OCI-LY7 (cell line): ENCODE measurements around the gene CA10. TPM values are rescaled to one million over a fixed set of nuclear protein-coding genes. Genes with fewer than 3 reads are reported as not detected.

Experiments used
- BruUV-seq: library from RNA; stranded (reverse); fragments of 400-500 nt; replicated peaks from 2 replicates; lab custom pipeline; 2021; lab: Mats Ljungman, UMichigan
- CTCF ChIA-PET: fragments of 300-600 bp; sonication (Branson Sonifier 250); formaldehyde crosslinking; loops from one replicate; lab custom pipeline; 2022; ENCODE audit warnings: antibody characterized with exemption; ENCODE audit not compliant: unreplicated experiment; lab: Charles Lee
- POLR2A ChIA-PET: fragments of 300-600 bp; sonication (Branson Sonifier 250); formaldehyde crosslinking; loops from one replicate; lab custom pipeline; 2022; ENCODE audit warnings: antibody characterized with exemption; lab: Charles Lee
- DNase-seq: peaks from one replicate; pipeline ENCODE4 v3.0.0-alpha.2; 2015; ENCODE audit warnings: low spot score
- H2AFZ ChIP-seq: fragments of 200-600 bp; sonication (generic), shearing (Covaris generic); 2 replicates; pipeline ENCODE4 v1.6.1; 2014; ENCODE audit warnings: mild to moderate bottlenecking, antibody characterized with exemption, low read length, moderate library complexity
- H3K27ac ChIP-seq: fragments of 200-600 bp; sonication (generic); 2 replicates; pipeline ENCODE4 v1.5.1; 2014; ENCODE audit warnings: mixed run types, low read depth, mild to moderate bottlenecking, moderate library complexity, low read length, inconsistent platforms; ENCODE audit not compliant: poor library complexity, severe bottlenecking
- H3K36me3 ChIP-seq: fragments of 200-600 bp; sonication (generic); 2 replicates; pipeline ENCODE4 v1.6.1; 2014; ENCODE audit warnings: mild to moderate bottlenecking, antibody characterized with exemption, low read length, moderate library complexity, mixed read lengths; ENCODE audit not compliant: insufficient read depth
- H3K4me1 ChIP-seq: fragments of 200-600 bp; sonication (generic); 2 replicates; pipeline ENCODE4 v1.5.1; 2014; ENCODE audit warnings: mild to moderate bottlenecking, low read length; ENCODE audit not compliant: insufficient read depth, poor library complexity, severe bottlenecking
- H3K4me2 ChIP-seq: fragments of 200-600 bp; sonication (generic); 2 replicates; pipeline ENCODE4 v1.6.1; 2014; ENCODE audit warnings: mild to moderate bottlenecking, low read length
- H3K4me3 ChIP-seq: fragments of 200-600 bp; sonication (generic); 2 replicates; pipeline ENCODE4 v1.5.1; 2014; ENCODE audit warnings: mild to moderate bottlenecking, low read depth, low read length; ENCODE audit not compliant: poor library complexity, severe bottlenecking
- H3K79me2 ChIP-seq: fragments of 200-600 bp; sonication (generic); 2 replicates; pipeline ENCODE4 v1.6.1; 2016; ENCODE audit warnings: low read depth, mild to moderate bottlenecking, low read length, moderate library complexity, mixed read lengths; ENCODE audit not compliant: insufficient read depth
- H3K9me2 ChIP-seq: fragments of 200-600 bp; sonication (generic); 2 replicates; pipeline ENCODE4 v1.6.1; 2016; ENCODE audit warnings: mild to moderate bottlenecking, low read length, mixed read lengths; ENCODE audit not compliant: insufficient read depth
- H3K9me3 ChIP-seq: fragments of 200-600 bp; sonication (generic); 2 replicates; pipeline ENCODE4 v1.6.1; 2014; ENCODE audit warnings: mild to moderate bottlenecking, mixed run types, low read length, mixed read lengths
- H4K20me1 ChIP-seq: fragments of 200-600 bp; sonication (generic); 2 replicates; pipeline ENCODE4 v1.6.1; 2014; ENCODE audit warnings: mild to moderate bottlenecking, antibody characterized with exemption, low read length, moderate library complexity, mixed read lengths; ENCODE audit not compliant: insufficient read depth
- CTCF ChIP-seq: fragments of 200-600 bp; sonication (generic); conservative IDR thresholded peaks from 2 replicates; pipeline ENCODE4 v1.5.1; 2014; ENCODE audit warnings: mild to moderate bottlenecking, antibody characterized with exemption, low read length, moderate library complexity, mixed read lengths
- EZH2phosphoT487 ChIP-seq: fragments of 200-600 bp; sonication (generic); IDR thresholded peaks from 2 replicates; pipeline ENCODE4 v1.6.1; 2018; ENCODE audit warnings: low read depth, borderline replicate concordance, mild to moderate bottlenecking, mixed run types, antibody characterized with exemption, low read length, moderate library complexity, mixed read lengths
- intact Hi-C: fragments of 100-400 bp; cut with micrococcal nuclease; formaldehyde crosslinking; loops from one replicate; pipeline ENCODE4 v1.10.0; 2022; ENCODE audit not compliant: unreplicated experiment
- total RNA-seq, 2 experiments: library from RNA; depleted of rRNA in 1 of 2; stranded (reverse); fragments of >200 nt in 1 of 2; shearing (Covaris generic) in 1 of 2; gene quantifications; 2 replicates each; pipeline ENCODE4 v1.2.3, GENCODE V29; 2014 to 2022

CA10 gene
- total RNA-seq, 2 experiments from 2014 or later, result not detected

GRCh38 chr17:51722994-51723393, 435.5 kb downstream of the CA10 start:
- intact Hi-C loops, result no loop called here

GRCh38 chr17:51721730-51722129, 436.8 kb downstream of the CA10 start:
- H3K36me3 ChIP-seq, result no peaks in the 10 kb centered on the region
- no peaks in the 10 kb centered on the region for H4K20me1 ChIP-seq
- no peaks in the 10 kb centered on the region for H3K79me2 ChIP-seq
- no peak overlapping the region for H3K4me3 ChIP-seq
- no peaks in the 10 kb centered on the region for H3K4me1 ChIP-seq
- H3K4me2 ChIP-seq, result no peak overlapping the region
- no peak overlapping the region for H2AFZ ChIP-seq
- no peaks in the 10 kb centered on the region for H3K9me3 ChIP-seq
- ChIA-PET CTCF (no interaction called here), POLR2A (no interaction called here)
- intact Hi-C loops, result no loop called here
- no peak for DNase-seq
- TF ChIP-seq CTCF, result no peak
- TF ChIP-seq EZH2phosphoT487, result no peak
- no peak overlapping the region for H3K27ac ChIP-seq
- BruUV-seq, result no TSS peak
- no peaks in the 10 kb centered on the region for H3K9me2 ChIP-seq

More at GRCh38 chr17:51722994-51723393, 435.5 kb downstream of the CA10 start:
- POLR2A ChIA-PET, result no interaction called here
- no peaks in the 10 kb centered on the region for H3K9me3 ChIP-seq
- H2AFZ ChIP-seq, result no peak overlapping the region
- H3K9me2 ChIP-seq, result no peaks in the 10 kb centered on the region
- H3K27ac ChIP-seq, result no peak overlapping the region
- CTCF ChIA-PET, result no interaction called here
- BruUV-seq, result no TSS peak
- no peaks in the 10 kb centered on the region for H3K4me1 ChIP-seq
- no peak overlapping the region for H3K4me2 ChIP-seq
- no peak for TF ChIP-seq CTCF
- TF ChIP-seq EZH2phosphoT487, result no peak
- H3K36me3 ChIP-seq, result no peaks in the 10 kb centered on the region
- H3K4me3 ChIP-seq, result no peak overlapping the region
- DNase-seq, result no peak
- no peaks in the 10 kb centered on the region for H3K79me2 ChIP-seq
- H4K20me1 ChIP-seq, result no peaks in the 10 kb centered on the region

- H3K4me1 ChIP-seq, result no peaks in the 10 kb centered on the region
Measured at GRCh38 chr17:51720439-51720838, 438.1 kb downstream of the CA10 start.

More at GRCh38 chr17:51720439-51720838, 438.1 kb downstream of the CA10 start:
- H3K27ac ChIP-seq, result no peak overlapping the region
- ChIA-PET POLR2A (no interaction called here), CTCF (no interaction called here)
- no peak overlapping the region for H3K4me3 ChIP-seq
- no peaks in the 10 kb centered on the region for H3K79me2 ChIP-seq
- DNase-seq, result no peak
- H3K4me2 ChIP-seq, result no peak overlapping the region
- intact Hi-C loops, result no loop called here
- no peaks in the 10 kb centered on the region for H3K9me3 ChIP-seq
- no peaks in the 10 kb centered on the region for H4K20me1 ChIP-seq
- no peaks in the 10 kb centered on the region for H3K36me3 ChIP-seq
- H2AFZ ChIP-seq, result no peak overlapping the region
- no TSS peak for BruUV-seq
- TF ChIP-seq CTCF, result no peak
- no peak for TF ChIP-seq EZH2phosphoT487
- H3K9me2 ChIP-seq, result no peaks in the 10 kb centered on the region
